Measurements from ENCODE around the gene CELSR2. TPM values are rescaled to one million over a fixed set of nuclear protein-coding genes. Genes with fewer than 3 reads are reported as not detected.
A peak's percentile ranks its signal among the peaks of the same experiment; 100 is the strongest.

The CELSR2 gene
- total and polyA plus RNA-seq, 2 of the 8 experiments (the other 6 are each of a cell fraction or from before 2014, with no cell fraction given) = 12.0 to 27.7 TPM

GRCh38 chr1:109282952-109283747 lies 33.8 kb downstream of the CELSR2 start, which contains the start of gene PSRC1:
PSRC1 (minus strand) TSS chr1:109283145.
- Histone ChIP-seq H3K9me3 (ENCODE audit: insufficient read depth in 2 of 2, low read depth in 1 of 2, low read length in 1 of 2) (no peaks in the 10 kb centered on the region), H3K4me1 (replicated peaks in 1 of 4; ENCODE audit: control insufficient read depth in 3 of 4, insufficient read depth in 4 of 4, low read length in 3 of 4) (peaks cover 8 to 11% (median 10%) of the 10 kb centered on the region in 4 experiments), H3K79me2 (ENCODE audit: control insufficient read depth in 1 of 2, insufficient read depth in 2 of 2, low read length in 2 of 2) (peaks cover 0 to 16% of the 10 kb centered on the region in 2 experiments; a peak in 3 of 4 replicates), H3K27me3 (replicated peaks in 1 of 4; ENCODE audit: control insufficient read depth in 3 of 4, extremely low read depth in 1 of 4, insufficient read depth in 3 of 4, low read length in 3 of 4) (no peaks in the 10 kb centered on the region), H2BK20ac (ENCODE audit: low read length) (no peak within 1 kb of the TSS), H3K4ac (replicated peaks; ENCODE audit: insufficient read length, low read depth, low read length) (peak within 1 kb of the TSS; percentile 69), H3K23me2 (ENCODE audit: low read depth, low read length) (peaks cover 12% of the 10 kb centered on the region), H2AK5ac (ENCODE audit: low read depth, low read length) (peak within 1 kb of the TSS; percentile 70; the same call in 1 of the 2 replicates), H3K4me3 (ENCODE audit: extremely low read depth in 1 of 4, insufficient read depth in 2 of 4, low read depth in 3 of 4, low read length in 4 of 4) (peak within 1 kb of the TSS; percentile 54 to 95 (median 86)), H3K56ac (replicated peaks; ENCODE audit: insufficient read length, low read depth, low read length) (peak within 1 kb of the TSS; percentile 7), H3K9ac (replicated peaks in 1 of 4; ENCODE audit: extremely low read depth in 1 of 4, low read depth in 3 of 4, low read length in 3 of 4) (peak within 1 kb of the TSS; percentile 55 to 81 (median 67)), H3K18ac (ENCODE audit: extremely low read depth, low read length) (peak within 1 kb of the TSS; percentile 88), H4K8ac (ENCODE audit: extremely low read depth, insufficient read depth, low read length) (peak within 1 kb of the TSS; percentile 82), H4K20me1 (replicated peaks in 1 of 2; ENCODE audit: control insufficient read depth in 1 of 2, insufficient read depth in 2 of 2, low read length in 2 of 2) (no peaks in the 10 kb centered on the region), H2BK15ac (ENCODE audit: low read length) (0 out of 2 replicates have a peak within 1 kb of the TSS, but pooled peaks have one; percentile 76), H3K79me1 (ENCODE audit: low read depth, low read length) (peaks cover 7% of the 10 kb centered on the region), H2AFZ (ENCODE audit: low read length) (peak within 1 kb of the TSS; percentile 80; the same call in 1 of the 2 replicates), H2BK120ac (replicated peaks; ENCODE audit: low read depth, low read length) (peak within 1 kb of the TSS; percentile 21), H3K14ac (ENCODE audit: insufficient read length) (no peak within 1 kb of the TSS), H3K23ac (ENCODE audit: insufficient read length) (no peak within 1 kb of the TSS), H3K27ac (ENCODE audit: low read depth, low read length) (peak within 1 kb of the TSS; percentile 87), H2BK12ac (ENCODE audit: low read depth, low read length) (peak within 1 kb of the TSS; percentile 60; the same call in 1 of the 2 replicates), H3K4me2 (ENCODE audit: insufficient read depth in 1 of 2, low read depth in 2 of 2, low read length in 2 of 2) (peak within 1 kb of the TSS; percentile 84 to 91), H2BK5ac (ENCODE audit: low read depth, low read length) (peak within 1 kb of the TSS; percentile 90), H3K36me3 (ENCODE audit: control insufficient read depth in 2 of 4, insufficient read depth in 4 of 4, low read length in 3 of 4) (peaks cover 10 to 22% (median 16%) of the 10 kb centered on the region in 4 experiments; a peak in 6 of 8 replicates), H4K5ac (ENCODE audit: insufficient read length, low read depth, low read length) (peak within 1 kb of the TSS; percentile 91), H4K91ac (replicated peaks; ENCODE audit: insufficient read length, low read length) (peak within 1 kb of the TSS; percentile 78)
- CTCF ChIA-PET (ENCODE audit: partially characterized antibody) = interaction anchor here (0.6 to 3.0 kb wide), 12 partner anchors 18 to 337 kb away, joined by 3 to 30 read pairs (median 4); partner anchors contain the start of genes CYB561D1 and SORT1
- POLR2A ChIA-PET (ENCODE audit: partially characterized antibody) = interaction anchor here (0.8 to 2.3 kb wide), 17 partner anchors 9 to 536 kb away, joined by 3 to 18 read pairs (median 4); partner anchors contain the start of genes MYBPHL, SARS1, SORT1 and STXBP3
- peak; percentile 81 to 96 for DNase-seq (ENCODE audit: low read depth in 1 of 2, low spot score in 2 of 2)
- 4% methylated on average over 50 of the region's 56 CpGs; no CpG with 5 or more reads in 1 of the 2 experiments for WGBS, 2 experiments (ENCODE audit: extremely low coverage in 1 of 2, insufficient coverage in 1 of 2, insufficient read length in 1 of 2, insufficient replicate concordance in 2 of 2, low coverage in 1 of 2, low lambda C conversion rate in 2 of 2, missing lambda C conversion rate in 1 of 2)
- FAIRE-seq = no peak
- TF ChIP-seq HDAC6 (IDR thresholded peaks at IDR 0.05; ENCODE audit: low read depth, low read length) (no peak), JUN (IDR thresholded peaks at IDR 0.05; ENCODE audit: low read depth, low read length) (no peak), EZH2 (IDR thresholded peaks at IDR 0.05; ENCODE audit: low read depth, low read length, severe bottlenecking) (no peak), CTBP2 (IDR thresholded peaks at IDR 0.05; ENCODE audit: borderline replicate concordance, insufficient read depth, insufficient read length, low read length) (no peak), TAF1 (IDR thresholded peaks at IDR 0.05; ENCODE audit: low read depth, low read length) (peak; percentile 83), FOSL1 (IDR thresholded peaks at IDR 0.05; ENCODE audit: insufficient read depth, low read depth, low read length) (no peak), RNF2 (IDR thresholded peaks at IDR 0.05; ENCODE audit: borderline replicate concordance, low read depth, low read length, missing control alignments, poor library complexity, severe bottlenecking) (no peak), KDM5A (IDR thresholded peaks at IDR 0.05; ENCODE audit: low read length) (peak; percentile 38; the same call in 1 of the 2 replicates), PHF8 (conservative IDR thresholded peaks at IDR 0.05; ENCODE audit: low read depth, low read length) (peak; percentile 86), RFX5 (IDR thresholded peaks at IDR 0.05; ENCODE audit: borderline replicate concordance, low read depth, low read length) (no peak)

Data from H1 (cell line).